ENCODE data around the gene WSB2.

DNA sequence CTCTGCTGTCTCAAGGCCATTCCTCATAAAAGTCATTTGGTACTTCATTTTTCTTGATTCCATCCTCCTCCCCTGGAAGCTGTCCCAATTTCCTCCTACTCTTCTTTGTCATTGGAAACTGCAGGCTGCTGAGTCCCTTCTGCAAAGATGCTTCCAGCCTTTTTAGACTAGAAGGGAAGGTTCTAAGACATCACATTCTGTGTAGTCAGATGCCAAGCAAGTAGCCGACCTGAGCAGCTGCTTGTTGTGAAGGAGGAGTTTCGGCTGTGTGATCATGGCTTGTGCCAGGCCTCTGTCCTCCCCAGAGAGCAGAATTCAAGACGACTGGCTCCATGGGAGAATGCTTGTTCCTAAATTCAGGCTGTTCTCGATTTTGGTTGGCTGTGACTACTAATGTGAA, 35.8 kb downstream of the WSB2 start:
- TF ChIP-seq POLR2AphosphoS5 (IDR thresholded peaks at IDR 0.05) (no peak), RAD21 (conservative IDR thresholded peaks at IDR 0.05) (no peak), EZH2 (IDR thresholded peaks at IDR 0.05; ENCODE audit: borderline replicate concordance, insufficient read depth, low read length, poor library complexity, severe bottlenecking) (no peak), EP300 (conservative IDR thresholded peaks at IDR 0.05; ENCODE audit: poor library complexity, severe bottlenecking) (no peak), SMC3 (conservative IDR thresholded peaks at IDR 0.05; ENCODE audit: poor library complexity) (no peak), TAF1 (IDR thresholded peaks at IDR 0.05; ENCODE audit: low read depth) (no peak)
- TF ChIP-seq, protein P1, sequence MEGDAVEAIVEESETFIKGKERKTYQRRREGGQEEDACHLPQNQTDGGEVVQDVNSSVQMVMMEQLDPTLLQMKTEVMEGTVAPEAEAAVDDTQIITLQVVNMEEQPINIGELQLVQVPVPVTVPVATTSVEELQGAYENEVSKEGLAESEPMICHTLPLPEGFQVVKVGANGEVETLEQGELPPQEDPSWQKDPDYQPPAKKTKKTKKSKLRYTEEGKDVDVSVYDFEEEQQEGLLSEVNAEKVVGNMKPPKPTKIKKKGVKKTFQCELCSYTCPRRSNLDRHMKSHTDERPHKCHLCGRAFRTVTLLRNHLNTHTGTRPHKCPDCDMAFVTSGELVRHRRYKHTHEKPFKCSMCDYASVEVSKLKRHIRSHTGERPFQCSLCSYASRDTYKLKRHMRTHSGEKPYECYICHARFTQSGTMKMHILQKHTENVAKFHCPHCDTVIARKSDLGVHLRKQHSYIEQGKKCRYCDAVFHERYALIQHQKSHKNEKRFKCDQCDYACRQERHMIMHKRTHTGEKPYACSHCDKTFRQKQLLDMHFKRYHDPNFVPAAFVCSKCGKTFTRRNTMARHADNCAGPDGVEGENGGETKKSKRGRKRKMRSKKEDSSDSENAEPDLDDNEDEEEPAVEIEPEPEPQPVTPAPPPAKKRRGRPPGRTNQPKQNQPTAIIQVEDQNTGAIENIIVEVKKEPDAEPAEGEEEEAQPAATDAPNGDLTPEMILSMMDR (IDR thresholded peaks at IDR 0.05; ENCODE audit: poor library complexity, severe bottlenecking) = no peak
- TF ChIP-seq, protein P2, sequence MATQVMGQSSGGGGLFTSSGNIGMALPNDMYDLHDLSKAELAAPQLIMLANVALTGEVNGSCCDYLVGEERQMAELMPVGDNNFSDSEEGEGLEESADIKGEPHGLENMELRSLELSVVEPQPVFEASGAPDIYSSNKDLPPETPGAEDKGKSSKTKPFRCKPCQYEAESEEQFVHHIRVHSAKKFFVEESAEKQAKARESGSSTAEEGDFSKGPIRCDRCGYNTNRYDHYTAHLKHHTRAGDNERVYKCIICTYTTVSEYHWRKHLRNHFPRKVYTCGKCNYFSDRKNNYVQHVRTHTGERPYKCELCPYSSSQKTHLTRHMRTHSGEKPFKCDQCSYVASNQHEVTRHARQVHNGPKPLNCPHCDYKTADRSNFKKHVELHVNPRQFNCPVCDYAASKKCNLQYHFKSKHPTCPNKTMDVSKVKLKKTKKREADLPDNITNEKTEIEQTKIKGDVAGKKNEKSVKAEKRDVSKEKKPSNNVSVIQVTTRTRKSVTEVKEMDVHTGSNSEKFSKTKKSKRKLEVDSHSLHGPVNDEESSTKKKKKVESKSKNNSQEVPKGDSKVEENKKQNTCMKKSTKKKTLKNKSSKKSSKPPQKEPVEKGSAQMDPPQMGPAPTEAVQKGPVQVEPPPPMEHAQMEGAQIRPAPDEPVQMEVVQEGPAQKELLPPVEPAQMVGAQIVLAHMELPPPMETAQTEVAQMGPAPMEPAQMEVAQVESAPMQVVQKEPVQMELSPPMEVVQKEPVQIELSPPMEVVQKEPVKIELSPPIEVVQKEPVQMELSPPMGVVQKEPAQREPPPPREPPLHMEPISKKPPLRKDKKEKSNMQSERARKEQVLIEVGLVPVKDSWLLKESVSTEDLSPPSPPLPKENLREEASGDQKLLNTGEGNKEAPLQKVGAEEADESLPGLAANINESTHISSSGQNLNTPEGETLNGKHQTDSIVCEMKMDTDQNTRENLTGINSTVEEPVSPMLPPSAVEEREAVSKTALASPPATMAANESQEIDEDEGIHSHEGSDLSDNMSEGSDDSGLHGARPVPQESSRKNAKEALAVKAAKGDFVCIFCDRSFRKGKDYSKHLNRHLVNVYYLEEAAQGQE (IDR thresholded peaks at IDR 0.05; ENCODE audit: borderline replicate concordance) = no peak
